AG08396 (cell line): ENCODE measurements around the gene CDKN1B.
A peak's percentile ranks its signal among the peaks of the same experiment; 100 is the strongest.
"Not testable (repeated sequence)": the region's sequence is repeated elsewhere in the genome, so short reads cannot be mapped to it uniquely, and the experiment has no call there.

ENCODE experiments used
- DNase-seq: peaks from one replicate; pipeline ENCODE4 v3.0.0; 2012; ENCODE audit warnings: low spot score, mixed read lengths

CDKN1B gene

DNA sequence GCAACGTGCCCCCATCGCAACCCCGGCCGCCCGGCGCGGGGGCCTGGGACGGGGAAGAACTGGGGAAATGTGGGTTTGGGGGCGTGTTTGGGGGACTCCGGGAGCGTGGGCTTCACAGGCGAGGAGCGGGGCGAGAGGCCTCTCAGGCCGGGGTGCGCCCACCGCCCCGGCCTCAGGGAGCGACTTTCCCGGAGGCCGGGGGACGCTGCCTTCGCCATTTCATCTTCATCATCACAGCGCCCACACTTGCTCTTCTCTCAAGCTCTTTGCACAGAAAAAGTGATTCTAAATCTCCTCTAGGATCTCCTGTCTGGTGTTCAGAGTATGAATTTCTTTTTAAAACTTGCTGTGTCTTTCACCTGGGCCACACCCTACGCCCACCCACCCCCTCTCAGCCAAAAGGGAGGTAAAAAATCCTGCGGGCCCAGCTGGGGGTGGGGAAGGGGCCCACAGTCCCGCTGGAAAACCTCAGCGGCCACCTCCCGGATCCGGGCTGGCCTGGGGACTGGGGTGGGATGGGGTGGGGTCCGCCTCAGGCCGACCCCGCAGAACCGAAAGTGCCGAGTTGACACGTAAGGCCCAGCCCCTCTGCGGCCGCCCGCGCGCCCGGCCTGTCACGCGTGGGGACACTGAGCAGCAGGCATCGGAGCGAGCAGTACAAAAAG is 7.4 kb downstream of the CDKN1B start:
- DNase-seq: no peak

DNA sequence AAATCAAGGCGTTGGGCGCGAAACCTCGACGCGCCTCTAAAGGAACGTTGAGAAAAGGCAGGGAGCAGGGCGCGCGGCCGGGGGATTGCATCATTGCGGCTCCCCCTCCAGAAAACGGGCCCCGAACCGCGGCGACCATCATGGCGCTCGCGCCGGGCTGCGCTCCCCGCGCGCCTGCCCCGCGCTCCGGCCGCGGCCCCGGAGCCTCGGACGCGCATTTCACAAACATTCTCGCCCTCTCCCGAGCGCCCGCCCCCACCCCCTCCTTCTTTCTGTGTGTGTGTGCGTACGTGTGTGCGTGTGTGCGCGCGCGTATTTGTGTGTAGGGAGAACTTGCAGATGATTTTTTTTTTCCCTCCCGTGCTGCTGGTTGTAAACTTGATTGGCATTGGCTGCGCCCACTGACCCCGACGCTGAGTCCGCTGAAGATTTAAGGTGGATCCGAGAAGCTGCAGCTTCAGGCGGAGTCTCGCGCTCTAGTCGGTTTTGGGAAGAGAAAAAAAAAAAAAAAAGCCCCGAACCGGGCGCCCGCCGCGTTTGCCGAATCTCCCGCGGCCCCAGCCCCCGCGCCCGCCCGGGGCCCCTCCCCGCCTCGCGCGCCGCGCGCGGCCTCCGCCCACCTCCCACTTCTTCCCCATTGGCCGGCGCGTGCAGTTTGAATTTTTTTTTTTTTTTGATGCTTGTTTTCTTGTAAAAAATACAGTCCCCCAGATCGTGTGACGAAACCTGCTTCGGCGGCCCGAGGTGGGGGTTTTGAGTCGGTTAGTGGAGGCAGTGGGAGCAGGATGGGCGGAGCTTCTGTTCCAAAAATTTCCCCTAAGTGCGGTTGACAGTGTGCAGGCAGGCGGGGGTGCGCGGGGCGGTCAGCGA is 8.2 kb downstream of the CDKN1B start:
- peak; percentile 94 for DNase-seq

DNA sequence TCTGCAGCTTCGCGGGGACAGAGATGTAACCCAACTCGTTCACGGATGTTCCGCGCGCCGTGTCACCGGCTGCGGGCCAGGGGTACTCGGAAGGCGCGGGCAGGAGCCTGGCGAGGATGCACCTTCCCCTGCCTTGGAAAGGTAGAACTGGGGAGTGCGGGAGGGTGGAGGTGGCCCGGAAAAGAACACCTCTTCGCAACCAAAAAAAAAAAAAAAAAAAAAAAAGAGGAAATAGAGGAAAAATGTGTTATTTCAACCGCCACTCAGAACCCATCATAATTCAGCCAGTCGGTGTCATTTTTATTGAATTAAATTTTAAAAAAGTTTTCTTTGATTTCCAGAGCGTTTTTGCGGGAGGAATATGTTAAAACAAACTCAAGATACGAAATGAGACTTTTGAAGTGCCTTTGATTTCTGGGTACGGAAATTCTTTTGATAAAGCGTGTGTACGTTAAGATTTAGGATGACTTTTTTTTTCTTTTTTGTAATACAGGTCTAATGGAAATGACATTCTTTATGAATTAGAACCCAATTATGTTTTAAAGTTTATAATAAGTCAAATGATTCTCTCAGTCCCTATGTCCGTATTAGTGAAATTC is 8.9 kb downstream of the CDKN1B start:
- DNase-seq: no peak

DNA sequence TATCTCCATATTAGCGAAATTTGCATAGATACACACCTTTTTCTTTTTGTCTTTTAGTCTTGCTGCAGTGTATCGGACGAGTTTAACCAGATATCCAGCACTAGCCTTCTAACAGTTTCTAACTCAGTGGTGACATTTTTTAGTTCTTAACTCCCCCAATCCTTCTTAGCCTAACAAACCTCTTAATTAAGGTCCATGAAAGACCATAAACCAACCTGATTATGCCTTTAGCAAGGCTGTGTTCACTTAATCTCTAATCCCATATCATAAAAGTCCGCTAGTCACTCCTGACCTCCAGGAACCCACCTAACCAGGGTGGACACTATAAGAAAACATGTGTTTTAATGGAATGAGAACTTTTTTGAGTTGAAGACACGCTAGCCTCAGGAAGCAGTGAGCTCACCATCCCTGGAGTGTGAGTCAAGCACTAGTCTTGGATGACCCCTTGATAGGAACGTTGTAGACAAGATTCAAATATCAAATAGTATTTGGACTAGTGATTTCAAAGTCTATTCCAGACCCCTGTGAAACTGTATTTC is 9.5 kb downstream of the CDKN1B start:
- DNase-seq: peak; percentile 68

DNA sequence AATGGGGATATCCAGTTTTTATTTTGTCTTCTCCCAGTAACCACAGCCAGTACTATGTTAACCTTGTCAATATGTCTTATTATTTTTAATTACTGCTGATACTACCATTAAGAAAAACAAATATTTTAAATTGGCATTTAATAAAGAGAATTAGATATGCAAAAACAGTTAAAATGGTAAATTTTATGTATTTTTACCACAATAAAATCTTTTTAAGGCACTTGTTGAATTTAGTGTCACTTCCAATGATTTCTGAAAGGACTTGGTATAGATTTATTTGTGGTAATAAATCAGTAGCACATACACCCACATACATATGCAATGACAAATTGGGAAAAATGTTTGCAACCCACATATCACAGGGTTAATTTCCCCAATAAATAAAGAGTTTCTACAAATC is 14.0 kb downstream of the CDKN1B start:
- no peak for DNase-seq

DNA sequence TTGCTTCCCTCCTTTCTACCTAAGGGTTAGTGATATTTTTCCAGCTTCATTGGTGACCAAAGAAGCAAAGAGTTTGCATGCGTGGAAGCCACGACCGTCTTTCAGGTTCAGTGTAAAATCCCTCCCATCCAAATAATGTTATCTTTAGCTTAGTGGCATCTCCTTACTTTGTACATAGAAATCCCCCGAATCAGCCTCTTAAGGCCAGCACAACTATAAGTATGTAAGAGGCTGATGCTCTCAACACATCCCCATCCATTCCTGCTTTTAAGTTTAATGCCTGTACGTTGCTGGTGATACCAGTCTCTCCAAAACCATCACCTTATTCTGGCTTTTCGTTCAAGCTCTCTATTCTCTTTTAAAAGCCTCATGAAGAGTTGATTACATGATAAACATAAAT is 14.6 kb downstream of the CDKN1B start:
- no peak for DNase-seq

DNA sequence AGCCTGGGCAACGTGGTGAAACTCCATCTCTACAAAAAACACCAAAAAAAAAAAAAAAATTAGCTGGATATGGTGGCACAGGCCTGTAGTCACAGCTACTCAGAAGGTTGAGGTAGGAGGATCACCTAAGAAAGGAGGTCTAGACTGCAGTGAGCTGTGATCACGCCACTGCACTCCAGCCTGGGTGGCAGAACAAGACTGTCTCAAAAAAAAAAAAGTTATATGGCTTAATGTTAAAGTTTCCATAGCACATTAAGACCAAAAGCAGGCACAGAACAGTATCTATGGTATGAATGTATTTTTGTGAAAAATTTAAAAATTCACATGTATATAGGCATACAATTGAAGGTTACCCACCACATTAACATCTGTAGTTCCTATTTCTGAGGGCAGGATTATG is 15.9 kb downstream of the CDKN1B start:
- no peak for DNase-seq

DNA sequence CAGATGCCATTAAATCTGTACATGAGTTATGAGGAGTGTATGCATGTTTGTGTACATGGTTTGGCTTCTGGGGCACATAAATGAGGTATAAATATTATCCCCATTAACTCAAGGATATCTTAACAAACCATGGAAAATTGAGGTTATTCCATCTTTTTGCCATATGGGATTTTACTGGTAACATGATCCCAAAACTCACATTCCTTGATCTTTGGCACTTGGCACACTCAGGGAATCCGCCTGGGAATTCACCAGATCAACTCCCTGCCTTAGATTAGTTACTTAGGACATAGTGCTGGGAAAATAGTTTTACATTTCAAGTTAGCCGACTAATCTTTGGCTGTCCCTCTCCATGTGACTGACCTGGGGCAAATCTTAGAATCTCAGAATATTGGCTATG is 16.9 kb downstream of the CDKN1B start:
- no peak for DNase-seq

DNA sequence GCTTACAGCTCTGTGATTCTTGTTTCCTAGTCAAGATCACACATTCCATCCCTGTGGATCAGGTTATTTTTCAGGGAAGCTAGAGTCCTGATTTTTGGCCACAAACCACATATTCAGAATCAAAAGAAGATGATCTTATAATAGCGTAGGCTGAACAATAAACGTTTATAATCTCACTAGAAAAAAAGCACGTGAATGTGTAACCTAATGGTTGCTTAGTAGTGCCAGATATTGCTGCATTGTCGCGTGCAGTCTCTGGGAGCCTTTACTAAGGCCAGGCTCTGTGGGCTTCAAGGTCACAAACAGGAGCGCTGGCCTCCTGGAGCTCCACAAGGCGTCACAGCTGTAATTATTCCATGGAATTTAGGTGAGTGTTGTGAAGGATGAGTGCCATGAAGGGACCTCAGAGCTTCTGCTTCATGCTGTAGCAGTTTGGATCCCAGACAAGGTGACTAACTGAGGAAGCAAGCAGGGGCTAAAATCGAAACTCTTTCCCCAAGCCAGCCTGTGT is 17.4 kb downstream of the CDKN1B start:
- DNase-seq: no peak

DNA sequence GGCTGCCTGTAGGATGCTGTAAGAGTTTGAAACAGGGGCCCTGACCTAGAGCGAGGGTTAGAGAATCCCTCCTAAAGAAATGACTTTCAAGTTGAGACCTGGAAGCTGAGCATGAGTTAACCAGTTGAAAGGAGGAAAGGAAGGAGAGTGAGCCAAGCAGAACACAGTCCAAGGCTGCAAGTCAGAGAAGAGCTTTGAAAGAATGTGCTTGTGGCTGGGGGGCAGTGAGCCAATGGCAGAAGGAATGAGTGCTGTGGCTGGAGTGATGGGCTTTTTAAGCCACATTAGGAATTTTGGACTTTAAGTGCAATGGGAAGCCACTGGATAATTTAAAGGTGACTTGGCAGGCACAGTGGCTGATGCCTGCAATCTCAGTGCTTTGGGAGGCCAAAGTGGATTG is 18.1 kb downstream of the CDKN1B start:
- peak; percentile 8 for DNase-seq

DNA sequence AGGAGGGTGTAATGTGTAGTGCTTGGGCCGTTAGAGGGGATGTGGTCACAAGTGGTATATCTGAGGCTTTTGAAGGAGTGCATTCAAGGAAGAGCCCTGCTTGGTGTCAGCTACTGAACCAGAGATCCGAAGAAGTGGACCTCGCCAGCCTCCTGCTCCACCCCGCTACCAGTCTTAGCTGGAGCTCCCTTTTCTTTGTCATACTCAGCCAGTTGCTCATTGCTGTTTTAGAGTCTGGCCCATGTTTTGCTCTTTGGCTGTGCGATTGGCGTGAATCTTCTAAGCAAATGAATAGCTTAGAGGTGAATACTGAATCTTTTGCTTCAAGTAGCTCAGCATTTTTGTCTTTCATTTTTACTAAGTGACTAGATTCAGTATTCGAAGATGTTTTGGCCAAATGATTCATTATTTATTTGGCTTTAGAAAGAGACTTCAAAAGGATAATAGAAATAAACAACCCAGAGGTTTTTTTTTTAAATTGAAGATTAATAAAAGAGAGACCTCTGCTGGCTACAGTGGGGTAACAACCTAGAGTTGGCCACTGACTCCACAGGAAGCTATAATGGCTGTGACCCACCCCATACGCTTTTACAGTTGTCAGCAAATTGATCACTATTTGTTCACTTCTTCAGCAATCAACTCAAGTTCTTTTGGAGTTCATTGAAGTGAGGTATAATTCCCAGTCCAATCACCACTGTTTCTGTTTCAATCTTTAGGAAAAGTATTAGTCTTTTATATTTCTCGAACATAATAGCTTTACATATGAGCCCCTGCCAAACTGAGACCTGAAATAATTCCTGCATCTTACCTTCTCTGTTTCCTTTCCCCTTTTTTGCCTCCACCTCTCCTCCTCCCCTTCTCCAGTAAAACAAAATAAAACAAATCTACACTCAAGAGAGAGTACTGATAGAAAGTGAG is 19.9 kb downstream of the CDKN1B start:
- DNase-seq: peak; percentile 59

DNA sequence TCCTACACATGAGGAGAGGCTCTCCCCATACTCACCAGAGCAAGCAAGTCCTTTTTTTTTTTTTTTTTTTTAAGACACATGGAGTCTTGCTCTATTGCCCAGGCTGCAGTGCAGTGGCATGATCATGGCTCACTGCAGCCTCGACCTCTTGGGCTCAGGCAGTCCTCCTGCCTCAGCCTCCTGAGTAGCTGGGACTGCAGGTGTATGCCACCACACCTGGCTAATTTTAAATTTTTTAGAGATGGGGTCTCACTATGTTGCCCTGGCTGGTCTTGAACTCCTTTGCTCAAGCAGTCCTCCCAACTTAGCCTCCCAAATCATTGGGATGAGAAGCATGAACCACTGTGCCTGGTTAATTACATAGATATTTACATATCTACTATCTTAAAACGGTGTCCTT is 21.0 kb downstream of the CDKN1B start:
- DNase-seq: not testable (repeated sequence)

DNA sequence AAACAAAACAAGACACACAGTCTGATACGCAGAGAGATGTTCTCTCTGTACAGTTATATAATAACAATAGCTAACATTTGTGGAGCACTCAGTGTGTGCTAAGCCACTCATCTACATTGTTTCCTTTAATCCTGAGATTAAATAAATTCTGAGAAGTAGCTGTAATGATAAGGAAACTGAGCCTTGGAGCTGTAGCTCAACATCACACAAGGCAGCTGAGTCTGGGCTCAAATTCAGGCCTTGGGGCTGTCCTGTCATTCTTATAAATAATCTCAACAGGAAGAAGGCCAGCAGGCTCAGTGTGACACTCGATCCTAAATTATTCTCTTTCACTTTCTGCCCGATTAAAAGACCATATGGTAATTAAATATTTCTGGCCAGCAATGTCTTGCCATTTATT is 24.5 kb downstream of the CDKN1B start:
- no peak for DNase-seq

DNA sequence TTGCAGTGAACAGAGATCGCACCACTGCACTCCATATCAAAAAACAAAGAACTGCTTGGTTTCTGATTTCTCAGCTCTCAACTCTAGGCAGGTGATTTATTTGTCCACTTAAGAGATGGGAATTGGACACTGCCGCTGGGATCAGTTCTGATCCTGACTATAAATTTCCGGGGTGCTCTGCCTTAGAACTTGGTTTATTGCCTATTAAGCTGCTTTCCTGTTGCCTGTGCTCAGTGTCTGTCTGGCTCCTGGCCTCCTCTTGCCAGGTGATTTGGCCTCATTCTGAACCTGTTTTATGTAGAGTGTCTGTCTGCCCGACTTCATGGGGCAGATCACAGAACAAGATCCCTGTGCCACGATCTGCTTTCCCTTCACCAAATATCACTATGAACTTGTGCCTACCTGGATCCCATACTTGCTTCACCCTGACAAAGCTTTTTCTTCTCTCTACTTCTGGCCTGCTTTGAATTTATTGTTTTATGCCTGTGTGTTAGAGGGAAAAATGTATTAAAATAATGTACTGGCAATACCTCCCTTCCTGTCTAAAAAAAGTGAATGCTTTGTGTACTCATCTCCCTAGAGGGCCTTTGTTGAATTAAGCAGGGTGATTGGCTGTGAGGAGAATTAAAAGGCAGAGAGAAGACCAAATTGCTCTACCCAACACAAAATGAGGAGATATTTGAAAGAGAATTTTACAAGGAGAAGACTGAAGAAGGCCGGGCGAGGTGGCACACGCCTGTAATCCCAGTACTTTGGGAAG is 27.6 kb downstream of the CDKN1B start:
- DNase-seq: no peak

DNA sequence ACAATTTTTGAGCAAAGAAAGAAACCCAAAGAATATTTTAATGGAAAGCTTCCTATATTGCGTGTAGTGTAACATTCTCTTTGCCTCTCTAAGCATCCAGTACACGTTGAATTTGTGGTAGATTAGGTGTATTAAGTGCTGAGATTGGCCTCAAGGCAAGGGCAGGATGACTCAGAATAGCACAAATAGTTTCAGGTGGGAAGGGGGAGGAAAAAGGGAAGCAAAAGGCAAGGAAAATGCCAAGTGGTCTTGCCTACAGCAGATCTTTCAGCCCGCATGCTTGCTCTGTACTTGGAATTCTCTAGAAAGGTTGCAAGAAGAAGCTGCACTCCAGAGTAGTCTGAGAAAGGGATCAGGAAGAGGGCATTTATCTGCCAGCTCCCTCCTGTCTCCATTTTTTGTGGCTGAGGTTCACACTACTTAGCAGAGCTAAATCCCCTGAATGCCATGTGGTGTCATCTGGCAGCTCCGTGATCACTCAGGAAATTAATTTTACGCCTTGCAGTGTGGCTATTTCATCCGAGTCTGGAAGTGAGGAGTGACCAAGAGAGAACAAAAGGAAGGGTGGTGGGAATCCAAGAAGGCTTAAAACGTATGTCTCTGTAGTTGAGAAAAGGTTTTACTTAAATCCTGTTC is 28.5 kb downstream of the CDKN1B start:
- DNase-seq: no peak

DNA sequence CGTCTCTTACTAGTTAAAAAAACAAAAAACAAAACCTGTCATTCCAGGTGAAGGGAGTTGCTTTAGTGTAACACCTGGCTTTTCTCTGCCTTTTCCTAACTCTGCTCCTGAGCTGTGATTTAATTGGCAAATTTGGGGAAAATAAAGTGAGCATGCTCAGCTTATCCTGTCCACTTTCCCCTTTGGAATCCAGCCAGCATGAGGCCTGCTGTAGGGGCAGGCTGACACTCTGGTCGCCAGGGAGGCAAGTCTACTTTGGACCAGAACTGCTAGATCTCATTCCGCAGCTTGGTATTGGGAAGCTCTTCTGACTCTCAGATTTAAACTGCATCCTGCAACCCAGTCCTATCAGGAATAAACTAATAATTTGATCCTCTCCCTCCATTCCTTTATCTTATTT is 30.1 kb downstream of the CDKN1B start:
- DNase-seq: no peak

DNA sequence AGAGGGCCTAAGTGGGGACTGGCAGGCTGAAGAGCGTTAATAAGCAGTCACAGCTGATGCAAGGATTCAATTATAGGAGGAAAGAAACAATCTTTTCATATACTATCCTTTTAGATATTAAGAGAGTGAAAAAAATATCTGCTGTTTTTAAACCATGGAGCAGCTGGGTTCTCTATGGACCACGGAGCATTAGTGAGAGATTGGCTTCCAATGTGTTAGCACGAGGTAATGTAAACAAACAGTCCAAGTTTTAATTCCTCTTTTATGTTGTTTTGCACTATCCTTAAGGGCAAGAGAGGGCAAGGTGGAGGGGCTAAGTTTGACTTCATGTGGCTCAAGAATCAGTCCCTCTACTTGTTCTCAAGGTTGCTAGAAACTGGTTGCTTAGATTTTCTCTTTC is 30.9 kb downstream of the CDKN1B start:
- DNase-seq: no peak

DNA sequence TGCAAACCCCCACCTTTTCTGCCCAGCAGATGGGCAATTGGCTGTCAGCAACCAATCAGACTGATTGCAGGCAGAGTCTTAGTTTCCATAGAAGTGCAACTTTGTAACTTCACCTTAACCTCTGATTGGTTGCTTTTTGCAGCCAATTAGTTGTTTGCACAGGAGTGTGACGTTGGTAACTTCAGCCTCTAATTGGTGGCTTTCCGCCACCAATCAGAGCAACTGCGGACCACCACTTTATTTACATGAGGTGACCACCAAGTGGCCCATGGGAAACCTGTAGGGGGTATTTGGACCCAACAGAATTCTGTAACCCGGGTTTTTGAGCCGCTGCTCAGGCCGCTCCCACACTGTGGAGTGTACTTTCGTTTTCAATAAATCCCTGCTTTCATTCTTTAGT is 32.3 kb downstream of the CDKN1B start:
- peak; percentile 31 for DNase-seq

DNA sequence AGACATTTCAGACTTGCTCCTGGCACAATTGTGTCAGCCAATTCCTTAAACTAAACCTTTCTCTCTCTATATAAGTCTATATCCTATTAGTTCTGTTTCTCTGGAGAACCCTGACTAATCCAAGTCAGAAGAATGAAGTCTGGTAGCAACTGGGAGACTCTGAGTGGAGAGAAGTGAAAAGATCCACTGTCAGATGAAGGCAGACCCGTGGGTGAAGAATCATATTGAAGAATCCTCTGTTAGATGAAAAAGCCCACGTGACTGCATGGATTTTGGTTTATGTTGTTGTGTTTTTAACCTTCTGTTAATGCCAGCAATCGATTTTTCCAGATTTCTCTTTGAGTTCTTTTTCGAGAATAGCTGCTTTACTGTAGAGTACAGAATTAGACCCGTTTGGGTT is 38.8 kb downstream of the CDKN1B start:
- no peak for DNase-seq

DNA sequence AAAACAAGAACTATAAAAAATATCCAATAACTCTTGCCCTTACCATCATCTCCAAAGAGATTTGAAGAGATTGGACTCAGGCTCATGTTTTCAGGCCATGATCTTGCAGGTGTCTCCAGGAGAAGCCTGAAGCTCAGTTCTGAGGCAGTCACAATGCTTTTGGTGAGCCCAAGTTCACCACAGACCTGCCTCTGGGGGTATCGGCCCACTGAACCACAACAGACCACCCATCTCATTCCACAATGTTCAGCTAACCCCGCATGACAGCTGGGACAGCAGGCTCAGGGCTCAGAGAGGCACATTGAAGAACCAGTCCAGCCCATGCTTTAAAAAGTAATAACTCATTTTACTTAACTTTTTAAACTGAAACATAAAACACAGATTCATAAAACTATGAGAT is 40.0 kb downstream of the CDKN1B start:
- DNase-seq: no peak
